Stimulated activated naive B cell treated with anti-CD40 and anti-IgM and Interleukin-4, amounts not matched to agents 10 μg/mL and 1 μg/mL and 100 μg/mL, for 72 hours (primary cell): ENCODE measurements around the gene AFP.
"Not testable (repeated sequence)": the region's sequence is repeated elsewhere in the genome, so short reads cannot be mapped to it uniquely, and the experiment has no call there.

Experiments used
- ATAC-seq, 2 donors: fragments of 150-1000 bp; cut with Tn5 transposase; replicated peaks; 2 replicates each; pipeline ENCODE4 v1.10.0; 2021; ENCODE audit warnings: moderate library complexity in 1 of 2
- DNase-seq: peaks from one replicate; pipeline ENCODE4 v3.0.0; 2021
- H3K27ac Mint-ChIP-seq: one replicate; pipeline ENCODE4 v1.8.0; 2022; ENCODE audit warnings: mild to moderate bottlenecking, mixed read lengths
- H3K27me3 Mint-ChIP-seq, 2 donors: one replicate each; pipeline ENCODE4 v1.8.0; 2022; ENCODE audit warnings: mixed read lengths in 2 of 2
- H3K36me3 Mint-ChIP-seq, 2 donors: one replicate each; pipeline ENCODE4 v1.8.0; 2022; ENCODE audit warnings: mixed read lengths in 2 of 2, mild to moderate bottlenecking in 1 of 2
- H3K4me1 Mint-ChIP-seq, 2 donors: one replicate each; pipeline ENCODE4 v1.8.0; 2022; ENCODE audit warnings: mixed read lengths in 2 of 2, mild to moderate bottlenecking in 1 of 2
- H3K4me3 Mint-ChIP-seq, 2 donors: one replicate each; pipeline ENCODE4 v1.8.0; 2022; ENCODE audit warnings: mild to moderate bottlenecking in 2 of 2, mixed read lengths in 2 of 2, moderate library complexity in 1 of 2
- H3K9me3 Mint-ChIP-seq, 2 donors: one replicate each; pipeline ENCODE4 v1.8.0; 2022; ENCODE audit warnings: mixed read lengths in 2 of 2, mild to moderate bottlenecking in 1 of 2

The AFP gene

DNA sequence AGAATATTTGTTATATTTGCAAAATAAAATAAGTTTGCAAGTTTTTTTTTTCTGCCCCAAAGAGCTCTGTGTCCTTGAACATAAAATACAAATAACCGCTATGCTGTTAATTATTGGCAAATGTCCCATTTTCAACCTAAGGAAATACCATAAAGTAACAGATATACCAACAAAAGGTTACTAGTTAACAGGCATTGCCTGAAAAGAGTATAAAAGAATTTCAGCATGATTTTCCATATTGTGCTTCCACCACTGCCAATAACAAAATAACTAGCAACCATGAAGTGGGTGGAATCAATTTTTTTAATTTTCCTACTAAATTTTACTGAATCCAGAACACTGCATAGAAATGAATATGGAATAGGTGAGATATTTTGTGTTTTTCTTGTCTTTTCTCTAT lies at the start of gene AFP:
TSS of gene AFP (plus strand) at position 238 of the 400 bp plus-strand sequence. CDS start at position 280, 42 bp downstream.
- no peak for DNase-seq
- ATAC-seq, result no peak
- Mint-ChIP-seq H3K4me3 (no peak within 1 kb of the TSS), H3K36me3 (no peaks in the 10 kb centered on the region), H3K4me1 (no peaks in the 10 kb centered on the region), H3K9me3 (no peaks in the 10 kb centered on the region), H3K27ac (no peak within 1 kb of the TSS), H3K27me3 (peaks cover 0 to 3% of the 10 kb centered on the region in 2 donors)

- peak overlapping the region; percentile 59 for H3K27ac Mint-ChIP-seq
- DNase-seq (no peak), ATAC-seq (peak; percentile 73 to 84)
- peaks cover 4 to 16% of the 10 kb centered on the region in 2 donors for H3K27me3 Mint-ChIP-seq
- peaks cover 0 to 2% of the 10 kb centered on the region in 2 donors for H3K4me1 Mint-ChIP-seq
- H3K36me3 Mint-ChIP-seq, result peaks cover 0 to 2% of the 10 kb centered on the region in 2 donors
- H3K9me3 Mint-ChIP-seq, result peaks cover 3 to 15% of the 10 kb centered on the region in 2 donors
- no peak overlapping the region for H3K4me3 Mint-ChIP-seq
These were observed 48.5 kb upstream of the AFP start for GRCh38 chr4:73387552-73387951.

DNA sequence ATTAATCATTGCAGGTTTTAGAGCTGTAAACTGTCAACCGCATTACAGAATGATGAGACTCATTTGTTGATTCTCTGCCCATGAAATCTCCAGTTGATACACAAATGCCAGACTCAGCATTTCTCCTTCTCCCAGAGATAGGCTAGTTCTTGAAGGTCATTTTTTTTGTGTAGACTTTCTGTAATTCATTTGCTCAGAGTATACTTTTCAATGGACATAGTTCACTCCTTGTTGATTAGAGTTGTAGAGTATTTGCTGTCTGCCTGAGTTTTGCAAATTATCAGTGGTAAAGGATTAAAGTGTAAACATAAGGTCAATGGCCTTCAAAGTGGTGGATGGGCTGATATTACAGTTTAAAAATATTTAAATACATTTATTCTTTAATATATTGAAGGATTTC lies 47.1 kb upstream of the AFP start:
- ATAC-seq, result no peak
- peaks cover 0 to 2% of the 10 kb centered on the region in 2 donors for H3K4me1 Mint-ChIP-seq
- no peak overlapping the region for H3K27ac Mint-ChIP-seq
- H3K9me3 Mint-ChIP-seq, result peaks cover 3 to 15% of the 10 kb centered on the region in 2 donors
- no peak for DNase-seq
- peaks cover 4 to 16% of the 10 kb centered on the region in 2 donors for H3K27me3 Mint-ChIP-seq
- peaks cover 0 to 2% of the 10 kb centered on the region in 2 donors for H3K36me3 Mint-ChIP-seq
- H3K4me3 Mint-ChIP-seq, result no peak overlapping the region

GRCh38 chr4:73389663-73390062 lies 46.4 kb upstream of the AFP start:
- not testable (repeated sequence) for H3K27ac Mint-ChIP-seq, ATAC-seq, H3K4me1 Mint-ChIP-seq, H3K36me3 Mint-ChIP-seq, H3K4me3 Mint-ChIP-seq, DNase-seq
- Mint-ChIP-seq H3K27me3 (peaks cover 4 to 17% of the 10 kb centered on the region in 2 donors), H3K9me3 (peaks cover 3 to 15% of the 10 kb centered on the region in 2 donors)

- peaks cover 4 to 16% of the 10 kb centered on the region in 2 donors for H3K27me3 Mint-ChIP-seq
- peaks cover 0 to 2% of the 10 kb centered on the region in 2 donors for H3K4me1 Mint-ChIP-seq
- H3K9me3 Mint-ChIP-seq, result peaks cover 0 to 7% of the 10 kb centered on the region in 2 donors
- no peak overlapping the region for H3K27ac Mint-ChIP-seq
- H3K4me3 Mint-ChIP-seq, result no peak overlapping the region
- ATAC-seq (peak in 1 of 2 donors; percentile 33), DNase-seq (no peak)
- no peaks in the 10 kb centered on the region for H3K36me3 Mint-ChIP-seq
These were observed 44.2 kb upstream of the AFP start for GRCh38 chr4:73391774-73392173.

- H3K36me3 Mint-ChIP-seq, result no peaks in the 10 kb centered on the region
- ATAC-seq, result no peak
- H3K27me3 Mint-ChIP-seq, result peaks cover 7 to 16% of the 10 kb centered on the region in 2 donors
- H3K9me3 Mint-ChIP-seq, result peaks cover 0 to 7% of the 10 kb centered on the region in 2 donors
- H3K4me1 Mint-ChIP-seq, result no peaks in the 10 kb centered on the region
- no peak overlapping the region for H3K27ac Mint-ChIP-seq
- no peak overlapping the region for H3K4me3 Mint-ChIP-seq
- no peak for DNase-seq
These were observed 43.1 kb upstream of the AFP start for GRCh38 chr4:73392936-73393335.

DNA sequence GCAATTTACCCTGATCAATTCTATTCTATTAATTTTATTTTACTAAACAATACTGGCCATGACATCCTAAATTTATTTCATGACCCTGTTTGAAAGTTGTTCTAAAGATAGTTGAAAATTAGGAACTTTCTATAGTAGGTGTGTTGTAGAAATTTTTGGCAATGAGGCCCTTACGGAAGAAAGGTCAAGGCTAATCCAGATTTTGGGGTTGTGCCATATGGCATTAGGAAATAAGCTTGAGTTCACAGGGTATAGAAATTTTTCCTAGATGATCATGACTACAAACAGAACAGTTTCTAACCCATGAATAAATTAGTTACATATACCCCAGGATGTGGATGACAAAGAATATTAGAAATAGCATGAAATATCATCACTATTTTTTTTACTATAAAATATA lies 39.7 kb upstream of the AFP start:
- Mint-ChIP-seq H3K36me3 (no peaks in the 10 kb centered on the region), H3K27me3 (peaks cover 5% of the 10 kb centered on the region in 2 donors), H3K4me3 (no peak overlapping the region), H3K27ac (no peak overlapping the region), H3K9me3 (no peaks in the 10 kb centered on the region), H3K4me1 (no peaks in the 10 kb centered on the region)
- no peak for DNase-seq
- no peak for ATAC-seq

DNA sequence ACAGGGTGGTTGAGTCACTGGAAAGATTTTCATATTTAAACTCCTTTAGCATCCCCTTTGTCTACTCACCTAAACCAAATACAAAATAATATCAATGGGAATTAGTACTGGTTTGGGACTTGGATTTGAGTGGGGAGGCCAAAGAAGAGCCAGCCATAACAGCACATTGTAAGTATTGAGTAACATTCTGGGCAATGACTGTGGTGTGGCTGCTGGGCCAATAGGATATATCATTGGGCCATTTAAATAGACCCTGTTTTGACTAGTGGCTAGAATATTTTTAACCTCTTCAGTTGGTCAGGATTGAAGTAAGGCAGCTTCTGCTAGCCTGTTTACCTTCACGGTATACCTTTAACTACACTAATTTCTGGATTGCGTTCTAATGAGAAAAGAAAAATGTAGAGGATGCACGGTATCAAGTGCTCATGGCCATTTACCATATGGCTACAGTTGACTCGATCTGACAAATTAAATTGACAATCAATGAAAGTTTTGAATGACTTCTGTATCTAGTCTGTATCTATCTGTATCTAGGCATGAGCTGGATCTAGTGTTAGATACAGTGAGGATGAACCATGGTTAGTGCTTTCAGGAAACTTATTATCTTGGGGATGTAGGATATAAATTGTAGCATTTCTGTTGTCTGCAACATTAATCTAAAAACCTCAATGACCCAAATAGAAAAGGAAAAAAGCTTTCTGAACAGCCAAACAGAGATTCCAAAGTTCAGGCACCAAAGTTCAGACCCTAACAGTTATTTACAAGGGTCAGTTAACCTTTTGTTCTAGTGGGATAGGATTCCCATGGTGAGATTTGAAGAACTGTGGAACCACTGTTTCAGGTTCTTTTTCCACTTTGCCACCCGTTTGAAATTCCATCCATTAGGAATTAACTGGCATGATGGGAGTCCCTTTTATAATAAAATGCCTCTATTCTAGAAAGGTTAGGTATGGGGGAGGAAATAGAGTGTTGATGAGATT lies 38.7 kb upstream of the AFP start:
- ATAC-seq (no peak), DNase-seq (no peak)
- Mint-ChIP-seq H3K4me1 (no peaks in the 10 kb centered on the region), H3K9me3 (no peaks in the 10 kb centered on the region), H3K36me3 (no peaks in the 10 kb centered on the region), H3K27ac (no peak overlapping the region), H3K4me3 (no peak overlapping the region), H3K27me3 (peaks cover 5% of the 10 kb centered on the region in 2 donors)

DNA sequence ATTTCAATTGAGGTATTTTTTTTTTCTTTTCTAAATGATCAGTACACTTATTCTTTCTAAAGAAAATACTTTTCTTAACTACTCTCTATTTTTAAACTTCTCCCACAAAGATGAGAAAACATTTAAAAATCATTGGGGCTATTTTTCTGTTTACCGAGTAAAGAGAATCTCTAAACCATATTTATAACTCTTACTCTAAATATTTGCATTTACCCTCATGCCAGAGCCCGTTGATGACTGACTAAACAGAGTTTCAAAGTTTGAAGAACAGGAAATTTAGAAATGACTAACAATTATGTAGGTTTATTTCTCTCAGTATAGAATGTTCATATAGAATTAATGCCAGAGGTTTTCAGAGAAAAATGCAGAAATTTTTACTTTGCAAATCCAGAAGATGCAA lies 34.6 kb upstream of the AFP start:
- no peak overlapping the region for H3K27ac Mint-ChIP-seq
- H3K4me1 Mint-ChIP-seq, result no peaks in the 10 kb centered on the region
- no peaks in the 10 kb centered on the region for H3K9me3 Mint-ChIP-seq
- H3K27me3 Mint-ChIP-seq, result peaks cover 0 to 5% of the 10 kb centered on the region in 2 donors
- ATAC-seq, result no peak
- no peak overlapping the region for H3K4me3 Mint-ChIP-seq
- no peaks in the 10 kb centered on the region for H3K36me3 Mint-ChIP-seq
- no peak for DNase-seq

GRCh38 chr4:73404042-73404441 lies 32.0 kb upstream of the AFP start, which contains the start of gene ALB:
Gene ALB (plus strand): TSS chr4:73404287. CDS start chr4:73404328, 41 bp downstream.
- Mint-ChIP-seq H3K4me1 (no peaks in the 10 kb centered on the region), H3K27me3 (no peaks in the 10 kb centered on the region), H3K27ac (no peak within 1 kb of the TSS), H3K9me3 (no peaks in the 10 kb centered on the region), H3K4me3 (no peak within 1 kb of the TSS), H3K36me3 (no peaks in the 10 kb centered on the region)
- ATAC-seq (no peak), DNase-seq (no peak)

- no peaks in the 10 kb centered on the region for H3K27me3 Mint-ChIP-seq
- no peaks in the 10 kb centered on the region for H3K36me3 Mint-ChIP-seq
- H3K9me3 Mint-ChIP-seq, result no peaks in the 10 kb centered on the region
- no peaks in the 10 kb centered on the region for H3K4me1 Mint-ChIP-seq
- H3K27ac Mint-ChIP-seq, result no peak overlapping the region
- H3K4me3 Mint-ChIP-seq, result no peak overlapping the region
- ATAC-seq, result no peak
- no peak for DNase-seq
These were observed 31.6 kb upstream of the AFP start for GRCh38 chr4:73404457-73404856.

- no peak for ATAC-seq
- Mint-ChIP-seq H3K4me3 (no peak overlapping the region), H3K27ac (no peak overlapping the region), H3K9me3 (no peaks in the 10 kb centered on the region), H3K4me1 (no peaks in the 10 kb centered on the region), H3K36me3 (no peaks in the 10 kb centered on the region), H3K27me3 (no peaks in the 10 kb centered on the region)
- no peak for DNase-seq
These were observed 30.9 kb upstream of the AFP start for GRCh38 chr4:73405138-73405537.

GRCh38 chr4:73406548-73406875 lies 29.5 kb upstream of the AFP start:
- Mint-ChIP-seq H3K27ac (no peak overlapping the region), H3K27me3 (no peaks in the 10 kb centered on the region), H3K4me3 (no peak overlapping the region), H3K36me3 (no peaks in the 10 kb centered on the region), H3K4me1 (no peaks in the 10 kb centered on the region), H3K9me3 (no peaks in the 10 kb centered on the region)
- no peak for DNase-seq
- no peak for ATAC-seq

- no peak for DNase-seq
- H3K36me3 Mint-ChIP-seq, result no peaks in the 10 kb centered on the region
- H3K27me3 Mint-ChIP-seq, result peaks cover 0 to 5% of the 10 kb centered on the region in 2 donors
- no peak overlapping the region for H3K4me3 Mint-ChIP-seq
- H3K9me3 Mint-ChIP-seq, result no peaks in the 10 kb centered on the region
- H3K27ac Mint-ChIP-seq, result no peak overlapping the region
- no peaks in the 10 kb centered on the region for H3K4me1 Mint-ChIP-seq
- no peak for ATAC-seq
These were observed 28.8 kb upstream of the AFP start for GRCh38 chr4:73407227-73407673.
